ENCODE results near the gene TAMALIN.

Gene TAMALIN

GRCh38 chr12:52037248-52037861 lies 30.6 kb downstream of the TAMALIN start:
- DNase-seq (ENCODE audit: low read depth) = peak; percentile 62

- no peak for DNase-seq (ENCODE audit: low read depth)
Observed at GRCh38 chr12:52038447-52038846, 31.7 kb downstream of the TAMALIN start.

- DNase-seq (ENCODE audit: low read depth) = no peak
Observed at GRCh38 chr12:52041035-52041434, 34.3 kb downstream of the TAMALIN start.

- peak; percentile 61 for DNase-seq (ENCODE audit: low read depth)
Observed at GRCh38 chr12:52041695-52042123, 35.0 kb downstream of the TAMALIN start.

GRCh38 chr12:52042706-52043385 lies 36.1 kb downstream of the TAMALIN start:
- no peak for DNase-seq (ENCODE audit: low read depth)

GRCh38 chr12:52043386-52044212 lies 36.9 kb downstream of the TAMALIN start:
- DNase-seq (ENCODE audit: low read depth) = peak; percentile 70

- peak; percentile 96 for DNase-seq (ENCODE audit: low read depth)
Observed at GRCh38 chr12:52044292-52044983, 37.7 kb downstream of the TAMALIN start.

- no peak for DNase-seq (ENCODE audit: low read depth)
Observed at GRCh38 chr12:52045794-52046199, 39.1 kb downstream of the TAMALIN start.

- DNase-seq (ENCODE audit: low read depth) = no peak
Observed at GRCh38 chr12:52046859-52047258, 40.1 kb downstream of the TAMALIN start.

GRCh38 chr12:52049286-52049685 lies 42.5 kb downstream of the TAMALIN start:
- no peak for DNase-seq (ENCODE audit: low read depth)

GRCh38 chr12:52049688-52050087 lies 42.9 kb downstream of the TAMALIN start:
- DNase-seq (ENCODE audit: low read depth) = no peak

GRCh38 chr12:52050116-52050757 lies 43.5 kb downstream of the TAMALIN start:
- DNase-seq (ENCODE audit: low read depth) = peak; percentile 68

GRCh38 chr12:52050758-52051541 lies 44.2 kb downstream of the TAMALIN start, which contains the start of gene NR4A1:
NR4A1 (plus strand) TSS chr12:52051442; CDS start chr12:52054329, 2,887 bp downstream.
- DNase-seq (ENCODE audit: low read depth) = peak; percentile 98

GRCh38 chr12:52052468-52053186 lies 45.9 kb downstream of the TAMALIN start:
- DNase-seq (ENCODE audit: low read depth) = peak; percentile 52

- DNase-seq (ENCODE audit: low read depth) = peak; percentile 63
Observed at GRCh38 chr12:52053536-52054209, 46.9 kb downstream of the TAMALIN start.

GRCh38 chr12:52054231-52054832 lies 47.6 kb downstream of the TAMALIN start:
- DNase-seq (ENCODE audit: low read depth) = no peak

- DNase-seq (ENCODE audit: low read depth) = peak; percentile 43
Observed at GRCh38 chr12:52054833-52055730, 48.3 kb downstream of the TAMALIN start.
